Kidney capillary endothelial cell (primary cell): Measurements from ENCODE around the gene ANKRD33.

ENCODE experiments used
- DNase-seq: peaks from one replicate; pipeline ENCODE4 v3.0.0-alpha.2; 2018; ENCODE audit warnings: low spot score

The ANKRD33 gene, protein sequence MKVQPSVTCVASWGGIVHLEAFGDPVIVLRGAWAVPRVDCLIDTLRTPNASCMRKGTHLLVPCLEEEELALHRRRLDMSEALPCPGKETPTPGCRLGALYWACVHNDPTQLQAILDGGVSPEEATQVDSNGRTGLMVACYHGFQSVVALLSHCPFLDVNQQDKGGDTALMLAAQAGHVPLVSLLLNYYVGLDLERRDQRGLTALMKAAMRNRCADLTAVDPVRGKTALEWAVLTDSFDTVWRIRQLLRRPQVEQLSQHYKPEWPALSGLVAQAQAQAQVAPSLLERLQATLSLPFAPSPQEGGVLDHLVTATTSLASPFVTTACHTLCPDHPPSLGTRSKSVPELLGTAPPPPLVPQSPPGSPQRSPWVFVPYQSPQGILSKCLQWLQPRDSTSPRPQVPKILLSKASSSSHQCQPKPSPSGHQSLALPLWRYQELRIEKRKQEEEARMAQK

DNA sequence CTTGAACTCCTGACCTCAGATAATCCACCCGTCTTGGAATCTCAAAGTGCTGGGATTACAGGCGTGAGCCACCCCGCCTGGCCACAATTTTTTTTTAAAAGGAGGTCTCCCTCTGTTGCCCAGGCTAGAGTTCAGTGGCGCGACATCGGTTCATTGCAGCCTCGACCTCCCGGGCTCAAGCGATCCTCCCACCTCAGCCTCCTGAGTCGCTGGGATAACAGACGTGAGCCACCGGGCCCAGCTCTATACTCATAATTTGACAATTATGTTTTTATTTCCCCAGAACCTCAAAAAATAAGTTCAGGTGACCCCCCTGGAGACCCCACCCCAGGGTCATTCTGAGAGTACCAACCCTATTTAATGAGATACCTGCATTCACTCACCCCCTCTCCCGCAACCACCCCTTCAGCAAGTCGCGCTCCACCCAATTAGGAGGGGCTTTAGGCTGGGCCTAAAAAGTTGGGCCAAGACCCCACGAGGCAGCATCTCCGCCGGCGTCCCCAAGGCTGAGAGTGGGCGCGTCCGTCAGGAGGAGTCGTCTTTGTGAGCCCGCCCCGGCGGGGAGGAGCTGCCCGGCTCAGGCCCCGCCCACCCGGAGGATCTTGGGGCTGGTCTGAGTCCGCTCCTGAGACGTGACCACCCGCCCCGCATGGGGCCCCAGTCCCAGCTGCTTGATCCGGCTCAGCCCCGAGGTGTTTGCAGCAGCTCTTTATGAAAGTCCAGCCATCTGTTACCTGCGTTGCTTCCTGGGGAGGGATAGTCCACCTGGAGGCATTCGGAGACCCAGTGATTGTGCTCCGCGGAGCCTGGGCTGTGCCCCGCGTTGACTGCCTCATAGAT lies at the start of gene ANKRD33:
Gene ANKRD33 (plus strand): TSS at position 628 of the 840 bp plus-strand sequence. CDS start 84 bp downstream, at position 712.
- no peak for DNase-seq

DNA sequence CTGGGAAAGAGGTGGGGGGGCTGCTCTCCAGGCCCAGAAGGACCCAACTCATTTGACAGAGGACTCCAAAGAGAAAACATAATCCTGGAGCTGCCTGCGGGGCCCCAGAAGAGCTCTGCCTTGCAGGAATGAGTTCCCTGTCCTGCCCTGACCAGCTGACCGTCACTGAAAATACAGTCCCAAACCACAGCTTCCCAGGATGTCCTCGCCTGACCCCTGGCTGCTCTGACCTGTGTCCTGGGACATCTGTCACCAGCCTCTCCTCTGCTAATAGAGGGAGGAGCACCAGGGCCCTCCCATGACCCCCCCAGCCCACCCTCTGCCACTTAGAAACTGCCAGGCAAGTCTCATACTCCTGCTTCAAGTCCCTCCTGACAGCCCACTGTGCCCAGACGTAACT lies 49.1 kb upstream of the ANKRD33 start:
- no peak for DNase-seq

DNA sequence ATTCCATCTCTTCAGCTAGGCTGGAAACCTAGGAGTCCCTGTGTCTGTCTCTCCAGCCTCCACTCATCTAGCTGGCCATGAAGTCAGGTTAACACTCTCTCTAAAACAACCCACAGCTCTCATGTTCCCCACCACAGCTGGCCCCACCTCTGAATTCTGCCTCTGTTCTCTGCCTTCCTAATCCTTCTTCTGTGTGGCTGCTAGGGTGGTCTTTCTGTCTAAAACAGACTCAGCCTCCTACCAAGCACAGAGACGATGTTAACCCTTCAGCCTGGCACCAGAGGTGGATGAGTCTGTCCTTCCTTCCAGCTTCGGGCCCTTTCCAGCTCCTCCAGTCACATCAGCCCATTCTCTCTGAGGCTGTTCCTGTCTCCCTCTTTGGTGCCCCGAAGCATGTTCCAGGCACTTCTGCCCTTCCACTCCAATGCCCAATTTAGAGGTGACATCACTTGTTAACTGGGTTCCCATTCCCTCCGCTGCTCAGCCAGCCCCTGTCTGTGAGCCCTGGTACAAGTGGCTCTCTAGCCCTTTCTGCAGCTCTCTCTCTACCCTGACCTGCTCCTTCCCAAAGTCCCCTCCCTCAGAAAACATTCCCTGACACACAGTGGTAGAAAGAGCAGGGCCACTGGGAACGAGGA lies 48.5 kb upstream of the ANKRD33 start:
- DNase-seq = no peak

DNA sequence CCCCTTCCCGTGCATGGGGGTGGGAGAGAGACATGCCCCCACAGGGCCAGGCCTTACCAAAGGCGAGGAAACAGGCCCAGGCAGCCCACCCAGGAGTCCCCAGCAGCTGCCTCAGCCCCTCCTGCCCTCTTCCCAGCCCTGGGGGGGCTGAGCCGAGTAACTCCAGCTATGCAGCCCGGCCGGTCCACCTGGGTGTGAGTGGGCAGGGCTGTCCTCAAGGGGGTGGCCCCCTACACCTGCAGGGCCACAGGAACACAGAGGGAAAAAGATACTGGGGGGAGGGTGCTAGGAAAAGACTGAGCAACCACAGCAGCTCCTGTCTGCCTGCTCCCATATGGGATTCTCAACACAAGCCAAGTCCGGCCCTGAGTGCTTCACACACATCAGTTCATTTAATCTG lies 46.9 kb upstream of the ANKRD33 start:
- no peak for DNase-seq

DNA sequence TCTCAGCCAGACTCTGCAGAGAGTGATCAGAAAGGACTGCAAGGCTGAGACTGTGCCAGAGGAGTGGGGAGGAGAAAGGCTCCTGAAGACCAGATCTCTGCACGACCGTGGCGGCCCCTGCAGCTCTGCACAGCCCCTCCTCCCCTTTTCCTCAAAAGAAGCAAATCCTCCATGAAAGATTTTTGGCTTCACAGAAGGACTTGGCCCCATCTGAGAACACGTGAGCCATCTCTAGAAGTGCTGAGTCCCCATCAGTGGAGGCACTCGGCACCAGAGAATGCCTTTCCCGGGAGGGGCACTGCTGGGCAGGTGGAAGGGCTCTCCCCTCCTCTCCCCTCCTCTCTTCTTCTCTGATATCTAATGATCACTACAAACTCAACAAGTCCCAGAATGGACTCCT lies 46.2 kb upstream of the ANKRD33 start:
- no peak for DNase-seq

DNA sequence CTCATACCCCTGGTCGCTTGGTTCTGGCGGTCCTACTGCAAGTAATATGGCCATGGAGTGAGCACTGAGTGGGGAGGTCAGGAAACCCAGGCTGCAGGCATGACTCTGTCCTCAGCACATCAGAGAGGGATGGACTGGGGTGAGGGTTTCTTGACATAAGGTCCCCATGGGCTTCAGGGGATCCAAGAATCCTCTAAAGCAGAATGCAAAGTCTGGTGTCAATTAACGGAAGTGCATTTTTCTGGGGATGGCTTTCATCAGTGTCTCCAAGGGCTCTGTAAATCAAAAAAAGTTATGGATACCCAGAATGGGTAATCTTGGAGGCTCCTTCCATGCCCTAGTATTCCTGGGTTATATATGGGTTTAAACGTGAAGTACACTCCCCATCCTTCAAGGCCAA lies 43.0 kb upstream of the ANKRD33 start:
- no peak for DNase-seq

DNA sequence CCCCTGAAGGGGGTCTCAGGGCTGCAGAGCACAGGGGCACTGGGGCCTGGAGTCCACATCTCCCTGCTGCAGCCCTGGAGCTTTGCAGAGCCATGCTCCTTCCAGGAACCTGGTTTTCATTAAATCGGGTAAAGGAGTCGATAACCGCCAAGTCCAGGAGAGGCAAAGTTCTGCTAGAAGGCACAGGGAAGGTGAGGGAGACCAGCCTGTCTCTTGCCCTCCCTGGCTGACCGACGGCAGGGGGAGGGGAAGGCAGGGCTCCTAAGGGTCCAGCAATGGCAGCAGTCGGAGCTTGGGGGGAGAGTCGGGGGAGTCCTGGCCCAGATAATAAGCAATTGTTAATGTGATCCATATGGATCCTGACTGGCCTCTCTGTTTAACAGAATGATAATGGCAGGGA lies 42.4 kb upstream of the ANKRD33 start:
- DNase-seq = no peak

DNA sequence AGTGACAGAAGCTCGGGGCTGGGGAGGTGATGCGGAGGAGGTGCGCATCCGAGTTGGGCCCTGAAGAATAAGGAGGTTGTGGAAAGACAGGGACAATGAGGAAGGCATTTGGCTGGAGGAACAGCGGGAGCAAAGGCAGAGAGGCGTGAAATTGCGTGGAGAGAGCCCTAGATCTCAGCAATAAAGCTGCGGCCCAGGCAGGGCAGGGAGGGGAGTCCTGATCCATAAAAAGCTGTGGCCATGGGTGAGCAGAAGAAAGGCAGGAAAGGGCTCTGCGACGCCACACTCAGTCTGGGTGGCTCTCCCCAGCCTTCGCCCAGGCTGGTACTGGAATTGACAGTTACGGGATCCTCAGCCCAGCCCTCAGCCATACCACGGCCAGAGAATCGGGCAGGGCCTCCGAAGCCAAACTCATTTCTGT lies 41.6 kb upstream of the ANKRD33 start:
- DNase-seq = no peak

DNA sequence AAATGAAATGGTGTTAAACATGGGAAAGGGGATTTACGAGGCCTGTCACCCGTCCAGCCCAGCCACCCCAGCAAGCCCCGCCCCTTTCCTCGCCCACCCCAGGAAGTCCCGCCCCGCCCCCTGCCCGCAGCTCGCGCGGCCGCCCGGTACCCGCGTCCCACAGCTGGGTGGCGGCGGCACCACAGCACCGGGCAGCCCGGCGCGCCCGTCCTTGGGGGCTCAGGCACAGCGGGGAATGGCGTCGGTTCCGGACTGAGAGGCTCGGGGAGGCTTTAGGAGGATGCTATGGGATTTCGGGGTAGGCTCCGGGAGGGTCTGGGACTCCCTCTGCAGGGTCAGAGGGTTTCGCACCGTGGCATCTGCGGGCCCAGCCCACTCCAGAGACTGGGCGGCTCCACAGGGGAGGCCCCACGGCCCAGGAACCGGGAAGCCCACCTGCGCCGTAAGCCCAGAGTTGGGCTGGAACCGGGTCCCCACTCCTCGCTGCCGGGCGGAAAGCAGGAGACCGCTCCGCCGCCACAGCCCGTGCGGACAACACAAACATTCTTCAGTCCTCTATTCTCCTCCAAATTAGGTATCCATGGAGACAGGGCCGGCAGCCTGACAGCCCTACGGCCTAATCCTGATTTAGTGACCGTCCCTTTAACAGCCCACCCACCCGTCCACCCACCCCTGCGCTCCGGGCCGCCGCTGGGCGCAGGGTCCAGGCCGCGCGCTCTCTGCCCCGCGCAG lies 40.8 kb upstream of the ANKRD33 start:
- DNase-seq = no peak

DNA sequence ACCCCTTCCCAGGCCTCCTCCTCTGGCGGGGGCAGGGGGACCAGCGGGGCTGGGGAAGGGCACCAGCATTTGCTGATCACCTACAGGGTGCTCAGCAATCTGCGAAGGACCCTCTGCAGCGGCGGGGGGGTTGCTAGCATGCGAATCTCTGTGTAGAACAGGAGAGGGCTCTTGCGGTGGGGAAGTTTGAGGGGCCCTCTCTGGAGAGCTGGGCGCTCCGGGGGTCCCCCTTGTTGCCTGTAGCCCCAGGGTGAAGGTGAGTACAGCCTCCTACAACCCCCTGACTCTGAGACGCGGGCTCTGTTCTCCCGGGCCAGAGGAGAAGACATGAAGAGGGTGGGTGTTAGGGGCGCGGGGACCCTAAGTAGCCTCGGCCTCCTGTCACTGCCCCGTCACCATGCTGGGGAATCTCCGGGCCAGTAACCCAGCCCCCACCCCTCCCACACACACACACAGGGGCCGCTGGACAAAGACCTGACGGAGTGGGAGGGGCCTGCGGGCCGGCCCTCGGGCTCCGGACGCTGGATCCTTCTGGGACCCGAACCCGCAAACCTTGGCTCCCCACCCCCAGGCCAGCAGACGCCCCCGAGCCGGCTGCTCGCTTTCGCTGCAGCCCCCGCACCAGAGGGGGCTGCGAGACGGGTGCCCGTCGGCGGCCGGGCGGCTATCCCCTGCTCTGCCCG lies 40.1 kb upstream of the ANKRD33 start:
- DNase-seq = no peak

DNA sequence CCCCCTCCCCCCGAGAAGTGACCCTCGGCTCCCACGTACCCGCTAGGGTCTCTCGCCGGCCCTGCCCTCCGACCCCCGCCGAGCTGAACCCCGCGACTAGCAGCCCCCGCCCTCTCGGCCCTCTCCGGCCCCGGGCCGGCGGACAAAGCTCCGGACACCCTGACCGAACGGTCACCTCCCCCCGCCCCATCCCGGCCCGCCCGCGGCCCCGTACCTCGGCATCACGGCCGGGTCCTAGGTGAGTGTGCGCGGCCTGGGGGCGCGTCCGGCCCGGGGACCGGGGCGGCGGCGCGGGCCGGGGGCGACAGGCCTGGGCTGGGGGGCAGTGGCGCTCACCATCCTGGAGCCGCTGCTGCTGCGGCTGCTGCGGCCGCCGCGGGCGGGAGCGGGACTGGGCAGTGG lies 39.6 kb upstream of the ANKRD33 start, which contains the start of gene FIGNL2:
Gene FIGNL2 (minus strand): TSS at position 393 of the 402 bp plus-strand sequence. CDS start 26,305 bp downstream, outside the sequence.
- no peak for DNase-seq

DNA sequence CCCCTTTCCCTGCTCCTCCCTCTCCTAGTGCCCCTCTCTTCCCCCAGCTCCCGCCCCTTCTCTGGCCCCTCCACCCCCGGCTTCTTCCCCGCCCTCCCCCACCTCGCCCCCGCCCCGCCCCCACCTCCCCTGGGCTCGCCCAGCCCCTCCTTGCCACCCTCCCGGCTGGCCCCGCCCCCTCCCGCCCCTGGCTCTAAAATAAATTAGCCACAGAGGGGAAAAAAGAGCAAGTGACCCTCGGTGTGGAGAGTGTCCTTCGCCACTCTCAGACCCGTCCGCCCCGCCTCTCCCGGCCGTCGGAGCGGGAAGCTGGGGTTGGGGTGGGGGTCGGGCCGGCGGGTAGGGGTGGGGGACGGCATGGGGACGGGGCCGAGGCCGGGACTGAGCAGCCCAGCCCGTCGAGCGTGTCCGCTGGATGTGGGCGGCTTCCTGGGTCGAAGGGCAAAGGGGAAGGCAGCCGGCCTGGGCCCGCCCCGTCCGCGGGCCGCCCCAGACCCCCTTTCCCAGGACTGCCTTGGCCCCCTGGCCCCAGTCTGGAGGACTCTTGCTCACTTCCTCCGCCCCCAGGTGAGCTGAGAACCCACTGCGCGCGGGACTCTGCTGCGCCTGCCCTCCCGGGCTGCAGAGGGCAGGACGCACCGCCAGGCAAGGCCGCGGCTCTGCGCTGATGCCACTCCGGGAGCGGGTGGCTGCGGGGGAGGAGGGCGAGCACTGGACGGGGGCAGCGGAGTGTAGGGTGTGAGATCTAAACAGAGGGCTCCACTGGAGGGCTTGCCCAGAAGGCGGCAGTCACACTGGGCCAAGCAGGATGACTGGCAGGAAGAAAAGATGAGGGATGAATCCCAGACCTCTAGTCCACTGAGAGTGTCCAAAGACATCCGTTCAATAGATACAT lies 38.8 kb upstream of the ANKRD33 start:
- DNase-seq = no peak

DNA sequence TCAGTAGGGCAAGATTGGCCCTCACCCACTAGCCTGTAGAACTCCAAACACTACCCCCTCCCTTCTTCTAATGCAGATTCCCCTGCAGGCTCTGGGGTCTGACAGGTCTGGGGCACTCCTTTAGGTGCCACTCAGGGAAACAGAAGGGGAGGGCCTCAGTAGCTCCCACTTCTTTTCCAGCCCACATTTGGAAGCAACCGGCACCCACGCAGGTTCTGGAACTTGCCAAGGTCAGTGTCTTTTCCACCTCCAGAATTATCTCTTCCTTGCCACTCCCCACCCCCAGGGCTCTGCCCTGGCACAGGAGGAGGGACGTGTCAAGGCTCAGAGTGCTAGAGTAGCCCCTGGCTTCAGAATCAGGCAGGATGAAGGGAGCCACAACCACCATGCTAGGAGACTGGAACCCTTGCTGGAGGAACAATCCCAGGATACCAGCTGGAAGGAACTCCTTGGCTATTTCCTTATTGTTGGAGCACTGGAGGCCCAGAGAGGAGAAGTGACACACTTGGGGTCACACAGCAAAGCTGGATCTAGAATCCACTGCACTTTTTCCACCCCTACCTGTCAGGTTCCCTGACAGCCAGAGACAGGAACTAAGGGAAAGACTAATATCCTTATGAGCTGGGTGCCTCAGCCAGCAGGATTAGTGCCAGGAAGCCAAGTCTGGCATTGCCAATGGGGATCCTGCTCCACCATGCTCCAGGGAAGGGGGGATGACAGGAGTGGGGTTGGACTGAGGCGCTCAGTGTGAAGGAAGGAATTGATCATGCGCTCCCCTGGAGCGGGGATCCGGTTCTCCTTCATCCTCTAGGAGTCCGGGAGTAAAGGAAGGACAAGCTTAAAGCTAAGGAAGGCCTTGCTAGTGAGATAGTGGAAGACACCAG lies 37.6 kb upstream of the ANKRD33 start:
- DNase-seq = no peak

DNA sequence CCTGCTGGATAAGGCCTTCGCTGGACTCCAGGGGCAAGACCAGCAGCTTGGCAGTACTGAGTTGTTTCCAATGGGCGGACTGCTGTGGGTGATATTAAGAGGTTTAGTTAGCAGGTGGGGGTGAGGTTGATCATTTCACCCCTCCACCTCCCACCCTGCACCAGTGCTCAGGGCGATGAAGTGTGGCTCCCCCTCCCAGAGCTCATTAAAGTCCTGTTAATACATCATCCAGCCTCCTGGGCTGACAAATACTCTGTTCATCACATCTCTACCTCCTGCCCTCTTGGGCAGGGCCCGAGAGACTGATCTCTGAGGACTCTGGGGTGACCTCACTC lies 37.0 kb upstream of the ANKRD33 start:
- no peak for DNase-seq

DNA sequence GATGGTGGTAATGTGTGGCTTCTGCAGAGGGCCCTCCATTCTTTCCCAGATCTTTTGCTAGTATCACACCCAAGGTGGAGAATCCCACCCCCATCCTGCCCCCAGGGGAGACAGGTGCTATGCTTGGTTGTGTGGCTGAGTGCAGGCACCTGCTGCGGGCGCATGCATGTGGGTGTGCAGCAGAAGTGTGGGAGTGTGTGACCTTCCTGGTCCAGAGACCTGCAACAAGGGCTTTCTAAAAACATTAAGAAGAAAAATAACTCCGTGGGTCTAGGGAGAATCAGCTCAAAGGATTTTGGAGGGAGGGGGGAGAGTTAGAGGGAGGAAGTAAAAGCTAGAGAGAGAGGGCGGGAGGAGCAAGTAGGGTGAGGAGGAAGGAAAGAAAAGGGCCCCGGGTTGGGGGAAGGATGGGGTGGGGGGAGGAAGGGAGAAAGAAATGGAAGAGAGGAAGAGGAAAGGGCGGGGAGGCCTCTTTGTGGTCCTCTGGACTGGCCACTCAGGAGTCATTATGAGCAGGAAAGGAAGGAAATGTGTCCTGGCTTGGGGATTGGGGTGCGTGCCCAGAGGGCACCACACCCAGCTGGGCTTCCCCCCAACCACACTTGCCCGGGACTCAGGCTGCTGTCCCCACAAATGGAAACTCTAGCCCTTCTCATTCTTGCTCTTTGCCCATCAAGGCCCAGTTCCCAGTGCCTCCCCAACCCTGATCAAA lies 36.3 kb upstream of the ANKRD33 start:
- DNase-seq = no peak

DNA sequence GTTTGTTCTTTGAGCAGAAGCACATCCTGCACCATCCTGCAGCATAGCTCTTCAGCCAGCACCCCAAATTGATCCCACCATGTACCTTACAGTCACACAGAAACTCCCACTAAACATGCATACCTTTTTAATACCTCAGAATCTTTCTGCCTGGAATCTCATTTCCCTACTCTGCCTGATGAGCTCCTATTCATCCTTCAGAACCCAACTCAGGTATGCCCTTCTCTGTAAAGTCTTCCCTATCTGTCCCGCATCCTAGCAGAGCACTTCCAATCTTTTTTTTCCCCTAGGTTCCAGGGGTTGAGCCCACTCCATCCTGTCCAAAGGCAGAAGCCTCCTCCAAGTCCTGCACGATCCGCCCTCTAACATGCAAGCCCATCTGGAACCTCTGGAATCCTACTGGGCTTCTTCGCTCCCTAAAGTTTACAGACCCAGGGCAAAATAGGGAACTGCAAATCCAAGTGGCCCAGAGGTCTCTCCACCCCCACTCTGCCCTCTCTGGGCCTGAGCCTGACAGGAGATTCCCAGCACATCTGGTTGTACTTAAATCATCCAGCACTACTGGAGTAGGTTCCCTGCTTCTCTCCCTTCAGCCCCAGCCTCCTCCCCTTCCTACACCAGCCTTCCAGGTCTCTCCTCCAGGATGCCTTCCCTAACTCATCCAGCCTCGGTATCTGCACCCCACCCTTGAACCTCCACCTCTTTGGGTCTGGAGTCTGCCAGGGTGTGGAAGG lies 35.3 kb upstream of the ANKRD33 start:
- no peak for DNase-seq

DNA sequence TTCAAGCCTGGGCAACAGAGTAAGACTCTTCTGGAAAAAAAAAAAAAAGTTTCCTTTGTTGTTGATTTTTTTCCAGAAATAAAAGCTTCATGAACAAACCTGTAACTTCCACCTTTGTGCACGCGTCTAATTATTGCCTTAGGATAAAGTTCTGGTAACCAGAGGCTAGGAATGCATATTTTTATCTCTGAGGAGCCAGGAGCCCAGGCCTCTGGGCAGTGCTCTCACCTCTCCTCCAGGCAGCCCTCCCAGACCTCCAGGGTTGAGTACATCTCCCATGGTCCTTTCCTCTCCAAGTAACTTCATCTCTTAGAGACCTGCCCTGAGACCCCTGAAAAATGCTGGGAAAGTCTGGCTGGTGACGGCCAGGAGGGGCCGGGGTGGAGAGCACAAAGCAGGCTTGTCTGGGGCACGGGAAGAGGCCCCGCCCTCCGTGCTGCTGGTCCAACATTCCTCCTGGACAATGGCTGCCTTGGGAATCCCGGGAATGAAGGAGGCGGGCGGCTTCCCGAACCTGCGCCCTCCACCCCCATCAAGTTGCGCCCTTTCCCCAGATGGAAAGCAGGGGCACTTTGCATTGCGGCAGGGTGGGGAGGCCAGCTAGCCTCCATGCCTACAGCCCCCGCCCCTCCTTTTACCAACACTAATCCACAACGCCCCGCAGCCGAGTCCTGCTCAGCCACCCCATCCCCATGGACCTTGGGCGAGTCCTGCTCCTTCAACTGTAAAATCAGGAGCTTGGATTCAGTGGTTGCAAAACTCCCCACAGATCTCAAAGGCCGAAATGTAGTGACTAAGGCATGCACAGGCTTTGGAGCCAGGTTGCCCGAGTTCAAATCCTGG lies 32.1 kb upstream of the ANKRD33 start:
- DNase-seq = no peak
